ENCODE results near the gene GDPD3. TPM values are rescaled to one million over a fixed set of nuclear protein-coding genes. Genes with fewer than 3 reads are reported as not detected.

The GDPD3 gene
- total and polyA plus RNA-seq, 2 experiments from 2014 or later, result 0.94 to 1.4 TPM

- no peaks in the 10 kb centered on the region for H3K27me3 ChIP-seq (ENCODE audit: insufficient read depth)
- H4K20me1 ChIP-seq (replicated peaks; ENCODE audit: insufficient read depth), result peaks cover 4% of the 10 kb centered on the region
- H3K4me1 ChIP-seq (ENCODE audit: insufficient read depth), result peaks cover 6% of the 10 kb centered on the region; the same call in 1 of the 2 replicates
- DNase-seq (ENCODE audit: low spot score), result no peak
- no peak for ATAC-seq
- H3K4me3 Mint-ChIP-seq, result no peak overlapping the region
- H3K9me2 ChIP-seq (ENCODE audit: insufficient read depth), result no peaks in the 10 kb centered on the region
- H3K4me2 ChIP-seq, result no peak overlapping the region
- no peak overlapping the region for H2AFZ ChIP-seq
- peaks cover 19% of the 10 kb centered on the region for H3K27me3 Mint-ChIP-seq (ENCODE audit: insufficient read depth, low read depth, poor library complexity)
- H3K27ac Mint-ChIP-seq, result no peak overlapping the region
- 0 out of 3 replicates have a peak, but pooled peaks cover 2% of the 10 kb centered on the region for H3K4me1 Mint-ChIP-seq
- peaks cover 4% of the 10 kb centered on the region for H3K36me3 ChIP-seq (ENCODE audit: insufficient read depth)
- no peak overlapping the region for H3K4me3 ChIP-seq
- 0 out of 2 replicates have a peak, but pooled peaks cover 2% of the 10 kb centered on the region for H3F3A ChIP-seq (replicated peaks; ENCODE audit: low read depth)
- H3K9me3 Mint-ChIP-seq, result no peaks in the 10 kb centered on the region; the same call in 2 of the 3 replicates
- H3K79me2 ChIP-seq (replicated peaks; ENCODE audit: insufficient read depth), result peaks cover 10% of the 10 kb centered on the region
- no peak for TF ChIP-seq ZNF114 (CRISPR knock-in tag; IDR thresholded peaks at IDR 0.05)
- TF ChIP-seq EZH2phosphoT487 (IDR thresholded peaks at IDR 0.05; ENCODE audit: unreplicated experiment), result no peak
- no peak for TF ChIP-seq POLR2AphosphoS5 (IDR thresholded peaks at IDR 0.05; ENCODE audit: low read depth)
- TF ChIP-seq CREB1 (CRISPR knock-in tag; IDR thresholded peaks at IDR 0.05; ENCODE audit: low read depth), result no peak
- TF ChIP-seq EZH2 (IDR thresholded peaks at IDR 0.05; ENCODE audit: low read depth, unreplicated experiment), result no peak
- TF ChIP-seq ZNF331 (CRISPR knock-in tag; IDR thresholded peaks at IDR 0.05; ENCODE audit: low read depth), result no peak
- no peak for TF ChIP-seq NANOG (IDR thresholded peaks at IDR 0.05; ENCODE audit: borderline replicate concordance)
- TF ChIP-seq, protein P1, sequence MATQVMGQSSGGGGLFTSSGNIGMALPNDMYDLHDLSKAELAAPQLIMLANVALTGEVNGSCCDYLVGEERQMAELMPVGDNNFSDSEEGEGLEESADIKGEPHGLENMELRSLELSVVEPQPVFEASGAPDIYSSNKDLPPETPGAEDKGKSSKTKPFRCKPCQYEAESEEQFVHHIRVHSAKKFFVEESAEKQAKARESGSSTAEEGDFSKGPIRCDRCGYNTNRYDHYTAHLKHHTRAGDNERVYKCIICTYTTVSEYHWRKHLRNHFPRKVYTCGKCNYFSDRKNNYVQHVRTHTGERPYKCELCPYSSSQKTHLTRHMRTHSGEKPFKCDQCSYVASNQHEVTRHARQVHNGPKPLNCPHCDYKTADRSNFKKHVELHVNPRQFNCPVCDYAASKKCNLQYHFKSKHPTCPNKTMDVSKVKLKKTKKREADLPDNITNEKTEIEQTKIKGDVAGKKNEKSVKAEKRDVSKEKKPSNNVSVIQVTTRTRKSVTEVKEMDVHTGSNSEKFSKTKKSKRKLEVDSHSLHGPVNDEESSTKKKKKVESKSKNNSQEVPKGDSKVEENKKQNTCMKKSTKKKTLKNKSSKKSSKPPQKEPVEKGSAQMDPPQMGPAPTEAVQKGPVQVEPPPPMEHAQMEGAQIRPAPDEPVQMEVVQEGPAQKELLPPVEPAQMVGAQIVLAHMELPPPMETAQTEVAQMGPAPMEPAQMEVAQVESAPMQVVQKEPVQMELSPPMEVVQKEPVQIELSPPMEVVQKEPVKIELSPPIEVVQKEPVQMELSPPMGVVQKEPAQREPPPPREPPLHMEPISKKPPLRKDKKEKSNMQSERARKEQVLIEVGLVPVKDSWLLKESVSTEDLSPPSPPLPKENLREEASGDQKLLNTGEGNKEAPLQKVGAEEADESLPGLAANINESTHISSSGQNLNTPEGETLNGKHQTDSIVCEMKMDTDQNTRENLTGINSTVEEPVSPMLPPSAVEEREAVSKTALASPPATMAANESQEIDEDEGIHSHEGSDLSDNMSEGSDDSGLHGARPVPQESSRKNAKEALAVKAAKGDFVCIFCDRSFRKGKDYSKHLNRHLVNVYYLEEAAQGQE (IDR thresholded peaks at IDR 0.05; ENCODE audit: unreplicated experiment), result no peak
- TF ChIP-seq, protein P2, sequence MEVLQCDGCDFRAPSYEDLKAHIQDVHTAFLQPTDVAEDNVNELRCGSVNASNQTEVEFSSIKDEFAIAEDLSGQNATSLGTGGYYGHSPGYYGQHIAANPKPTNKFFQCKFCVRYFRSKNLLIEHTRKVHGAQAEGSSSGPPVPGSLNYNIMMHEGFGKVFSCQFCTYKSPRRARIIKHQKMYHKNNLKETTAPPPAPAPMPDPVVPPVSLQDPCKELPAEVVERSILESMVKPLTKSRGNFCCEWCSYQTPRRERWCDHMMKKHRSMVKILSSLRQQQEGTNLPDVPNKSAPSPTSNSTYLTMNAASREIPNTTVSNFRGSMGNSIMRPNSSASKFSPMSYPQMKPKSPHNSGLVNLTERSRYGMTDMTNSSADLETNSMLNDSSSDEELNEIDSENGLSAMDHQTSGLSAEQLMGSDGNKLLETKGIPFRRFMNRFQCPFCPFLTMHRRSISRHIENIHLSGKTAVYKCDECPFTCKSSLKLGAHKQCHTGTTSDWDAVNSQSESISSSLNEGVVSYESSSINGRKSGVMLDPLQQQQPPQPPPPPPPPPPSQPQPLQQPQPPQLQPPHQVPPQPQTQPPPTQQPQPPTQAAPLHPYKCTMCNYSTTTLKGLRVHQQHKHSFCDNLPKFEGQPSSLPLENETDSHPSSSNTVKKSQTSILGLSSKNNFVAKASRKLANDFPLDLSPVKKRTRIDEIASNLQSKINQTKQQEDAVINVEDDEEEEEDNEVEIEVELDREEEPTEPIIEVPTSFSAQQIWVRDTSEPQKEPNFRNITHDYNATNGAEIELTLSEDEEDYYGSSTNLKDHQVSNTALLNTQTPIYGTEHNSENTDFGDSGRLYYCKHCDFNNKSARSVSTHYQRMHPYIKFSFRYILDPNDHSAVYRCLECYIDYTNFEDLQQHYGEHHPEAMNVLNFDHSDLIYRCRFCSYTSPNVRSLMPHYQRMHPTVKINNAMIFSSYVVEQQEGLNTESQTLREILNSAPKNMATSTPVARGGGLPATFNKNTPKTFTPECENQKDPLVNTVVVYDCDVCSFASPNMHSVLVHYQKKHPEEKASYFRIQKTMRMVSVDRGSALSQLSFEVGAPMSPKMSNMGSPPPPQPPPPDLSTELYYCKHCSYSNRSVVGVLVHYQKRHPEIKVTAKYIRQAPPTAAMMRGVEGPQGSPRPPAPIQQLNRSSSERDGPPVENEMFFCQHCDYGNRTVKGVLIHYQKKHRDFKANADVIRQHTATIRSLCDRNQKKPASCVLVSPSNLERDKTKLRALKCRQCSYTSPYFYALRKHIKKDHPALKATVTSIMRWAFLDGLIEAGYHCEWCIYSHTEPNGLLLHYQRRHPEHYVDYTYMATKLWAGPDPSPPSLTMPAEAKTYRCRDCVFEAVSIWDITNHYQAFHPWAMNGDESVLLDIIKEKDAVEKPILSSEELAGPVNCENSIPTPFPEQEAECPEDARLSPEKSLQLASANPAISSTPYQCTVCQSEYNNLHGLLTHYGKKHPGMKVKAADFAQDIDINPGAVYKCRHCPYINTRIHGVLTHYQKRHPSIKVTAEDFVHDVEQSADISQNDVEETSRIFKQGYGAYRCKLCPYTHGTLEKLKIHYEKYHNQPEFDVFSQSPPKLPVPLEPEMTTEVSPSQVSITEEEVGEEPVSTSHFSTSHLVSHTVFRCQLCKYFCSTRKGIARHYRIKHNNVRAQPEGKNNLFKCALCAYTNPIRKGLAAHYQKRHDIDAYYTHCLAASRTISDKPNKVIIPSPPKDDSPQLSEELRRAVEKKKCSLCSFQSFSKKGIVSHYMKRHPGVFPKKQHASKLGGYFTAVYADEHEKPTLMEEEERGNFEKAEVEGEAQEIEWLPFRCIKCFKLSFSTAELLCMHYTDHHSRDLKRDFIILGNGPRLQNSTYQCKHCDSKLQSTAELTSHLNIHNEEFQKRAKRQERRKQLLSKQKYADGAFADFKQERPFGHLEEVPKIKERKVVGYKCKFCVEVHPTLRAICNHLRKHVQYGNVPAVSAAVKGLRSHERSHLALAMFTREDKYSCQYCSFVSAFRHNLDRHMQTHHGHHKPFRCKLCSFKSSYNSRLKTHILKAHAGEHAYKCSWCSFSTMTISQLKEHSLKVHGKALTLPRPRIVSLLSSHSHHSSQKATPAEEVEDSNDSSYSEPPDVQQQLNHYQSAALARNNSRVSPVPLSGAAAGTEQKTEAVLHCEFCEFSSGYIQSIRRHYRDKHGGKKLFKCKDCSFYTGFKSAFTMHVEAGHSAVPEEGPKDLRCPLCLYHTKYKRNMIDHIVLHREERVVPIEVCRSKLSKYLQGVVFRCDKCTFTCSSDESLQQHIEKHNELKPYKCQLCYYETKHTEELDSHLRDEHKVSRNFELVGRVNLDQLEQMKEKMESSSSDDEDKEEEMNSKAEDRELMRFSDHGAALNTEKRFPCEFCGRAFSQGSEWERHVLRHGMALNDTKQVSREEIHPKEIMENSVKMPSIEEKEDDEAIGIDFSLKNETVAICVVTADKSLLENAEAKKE (CRISPR knock-in tag; IDR thresholded peaks at IDR 0.05), result no peak
- TF ChIP-seq, protein P3, sequence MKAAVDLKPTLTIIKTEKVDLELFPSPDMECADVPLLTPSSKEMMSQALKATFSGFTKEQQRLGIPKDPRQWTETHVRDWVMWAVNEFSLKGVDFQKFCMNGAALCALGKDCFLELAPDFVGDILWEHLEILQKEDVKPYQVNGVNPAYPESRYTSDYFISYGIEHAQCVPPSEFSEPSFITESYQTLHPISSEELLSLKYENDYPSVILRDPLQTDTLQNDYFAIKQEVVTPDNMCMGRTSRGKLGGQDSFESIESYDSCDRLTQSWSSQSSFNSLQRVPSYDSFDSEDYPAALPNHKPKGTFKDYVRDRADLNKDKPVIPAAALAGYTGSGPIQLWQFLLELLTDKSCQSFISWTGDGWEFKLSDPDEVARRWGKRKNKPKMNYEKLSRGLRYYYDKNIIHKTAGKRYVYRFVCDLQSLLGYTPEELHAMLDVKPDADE (IDR thresholded peaks at IDR 0.05), result no peak
- no peak for TF ChIP-seq JUNB (IDR thresholded peaks at IDR 0.05; ENCODE audit: unreplicated experiment)
- no peak for TF ChIP-seq STAT1 (IDR thresholded peaks at IDR 0.05; ENCODE audit: unreplicated experiment)
- TF ChIP-seq CTCF (conservative IDR thresholded peaks at IDR 0.05; ENCODE audit: low read depth in 2 of 2), result no peak
- peaks cover 55% of the 10 kb centered on the region for H3K36me3 Mint-ChIP-seq (ENCODE audit: low read depth)
- 0 out of 2 replicates have a peak overlapping the region, but pooled peaks have one; percentile 32 for H3K27ac ChIP-seq (ENCODE audit: low read depth)
These were observed 28.5 kb downstream of the GDPD3 start for GRCh38 chr16:30084816-30085159.
